ENCODE results near the gene TPD52L2. TPM values are rescaled to one million over a fixed set of nuclear protein-coding genes. Genes with fewer than 3 reads are reported as not detected.

The TPD52L2 gene
- total RNA-seq, 4 donors from 2014 or later = 85.9 to 101 (median 94.7) TPM

DNA sequence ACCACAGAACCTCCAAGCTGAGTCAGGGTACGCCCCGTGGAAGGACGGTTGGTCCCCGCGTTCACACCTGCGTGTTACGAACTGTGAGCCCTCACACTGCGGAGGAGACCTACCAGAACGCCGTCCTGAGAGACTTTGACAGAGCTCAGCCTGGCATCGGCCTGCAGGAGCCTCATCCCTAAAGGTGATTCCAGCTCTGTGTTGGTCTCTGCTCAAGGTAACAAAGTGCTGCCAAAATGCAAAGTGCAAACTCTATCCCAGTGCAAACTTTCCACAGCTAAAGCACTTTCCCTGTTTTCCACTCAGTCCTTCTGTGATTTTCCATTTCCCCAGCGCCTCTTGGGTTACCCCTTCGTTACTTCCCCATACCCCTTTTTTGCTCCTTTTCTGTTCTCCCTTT, 25.4 kb upstream of the TPD52L2 start:
- intact Hi-C loops (cut with DNase I; ENCODE audit: low total_unique reads) = no loop called here
- no peak overlapping the region for H3K4me3 ChIP-seq (ENCODE audit: low read depth, poor library complexity, severe bottlenecking)
- DNase-seq (ENCODE audit: low spot score in 2 of 2) = no peak
- WGBS, 2 donors = 79 to 81% methylated on average over 13 of the region's 13 CpGs
- TF ChIP-seq, protein P1, sequence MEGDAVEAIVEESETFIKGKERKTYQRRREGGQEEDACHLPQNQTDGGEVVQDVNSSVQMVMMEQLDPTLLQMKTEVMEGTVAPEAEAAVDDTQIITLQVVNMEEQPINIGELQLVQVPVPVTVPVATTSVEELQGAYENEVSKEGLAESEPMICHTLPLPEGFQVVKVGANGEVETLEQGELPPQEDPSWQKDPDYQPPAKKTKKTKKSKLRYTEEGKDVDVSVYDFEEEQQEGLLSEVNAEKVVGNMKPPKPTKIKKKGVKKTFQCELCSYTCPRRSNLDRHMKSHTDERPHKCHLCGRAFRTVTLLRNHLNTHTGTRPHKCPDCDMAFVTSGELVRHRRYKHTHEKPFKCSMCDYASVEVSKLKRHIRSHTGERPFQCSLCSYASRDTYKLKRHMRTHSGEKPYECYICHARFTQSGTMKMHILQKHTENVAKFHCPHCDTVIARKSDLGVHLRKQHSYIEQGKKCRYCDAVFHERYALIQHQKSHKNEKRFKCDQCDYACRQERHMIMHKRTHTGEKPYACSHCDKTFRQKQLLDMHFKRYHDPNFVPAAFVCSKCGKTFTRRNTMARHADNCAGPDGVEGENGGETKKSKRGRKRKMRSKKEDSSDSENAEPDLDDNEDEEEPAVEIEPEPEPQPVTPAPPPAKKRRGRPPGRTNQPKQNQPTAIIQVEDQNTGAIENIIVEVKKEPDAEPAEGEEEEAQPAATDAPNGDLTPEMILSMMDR (IDR thresholded peaks at IDR 0.05) = no peak
- no peak for TF ChIP-seq POLR2A (IDR thresholded peaks at IDR 0.05)

DNA sequence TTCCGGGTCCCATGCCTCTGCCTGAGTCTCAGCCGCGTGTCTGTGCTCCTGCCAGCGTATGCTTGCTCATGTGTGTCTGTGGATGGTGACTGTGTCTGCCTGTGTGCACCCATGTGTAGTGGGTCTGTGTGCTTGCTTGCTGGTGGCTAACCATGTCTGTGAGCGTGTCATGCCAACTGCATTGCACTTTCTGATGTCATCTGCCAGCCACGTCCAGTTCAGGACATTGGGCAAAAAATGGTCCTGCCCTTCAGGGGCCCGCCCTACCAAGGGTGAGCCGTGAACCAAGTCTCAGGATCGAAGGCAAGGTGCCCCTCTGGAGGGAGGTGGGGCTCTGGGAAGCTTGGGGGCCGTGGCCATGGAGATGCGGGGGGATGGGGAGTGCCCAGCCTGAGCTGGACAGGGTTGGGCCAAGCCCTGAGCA, 24.7 kb upstream of the TPD52L2 start:
- no peak for DNase-seq (ENCODE audit: low spot score in 2 of 2)
- WGBS, 2 donors = 72 to 76% methylated on average over 11 of the region's 11 CpGs
- no peak overlapping the region for H3K4me3 ChIP-seq (ENCODE audit: low read depth, poor library complexity, severe bottlenecking)
- intact Hi-C loops (cut with DNase I; ENCODE audit: low total_unique reads) = no loop called here
- TF ChIP-seq, protein P1 (IDR thresholded peaks at IDR 0.05) = no peak
- no peak for TF ChIP-seq POLR2A (IDR thresholded peaks at IDR 0.05)

DNA sequence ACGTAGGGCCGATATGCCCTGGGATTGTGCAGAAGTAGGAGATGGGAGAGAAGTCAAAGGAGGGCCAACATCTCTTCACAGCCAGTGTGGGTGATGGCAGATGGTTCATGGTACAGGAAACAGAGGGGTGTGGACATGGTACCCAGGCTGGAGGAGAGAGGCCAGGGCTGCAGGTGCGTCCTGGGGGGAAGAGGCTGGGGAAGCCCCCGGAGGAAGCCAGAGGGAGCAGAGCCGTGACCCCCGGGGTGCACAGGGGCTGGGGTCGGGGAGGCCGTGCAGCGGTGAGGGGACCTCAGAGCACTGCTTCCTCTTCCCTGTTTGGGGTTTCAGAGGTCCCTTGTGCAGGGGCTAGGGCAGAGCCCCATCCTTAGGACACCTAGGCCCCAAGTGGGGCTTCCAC, 22.8 kb upstream of the TPD52L2 start:
- no peak for TF ChIP-seq POLR2A (IDR thresholded peaks at IDR 0.05)
- TF ChIP-seq, protein P1 (IDR thresholded peaks at IDR 0.05) = no peak
- 74 to 77% methylated on average over 9 of the region's 9 CpGs for WGBS, 2 donors
- H3K4me3 ChIP-seq (ENCODE audit: low read depth, poor library complexity, severe bottlenecking) = no peak overlapping the region
- no peak for DNase-seq (ENCODE audit: low spot score in 2 of 2)
- intact Hi-C loops (cut with DNase I; ENCODE audit: low total_unique reads) = no loop called here

DNA sequence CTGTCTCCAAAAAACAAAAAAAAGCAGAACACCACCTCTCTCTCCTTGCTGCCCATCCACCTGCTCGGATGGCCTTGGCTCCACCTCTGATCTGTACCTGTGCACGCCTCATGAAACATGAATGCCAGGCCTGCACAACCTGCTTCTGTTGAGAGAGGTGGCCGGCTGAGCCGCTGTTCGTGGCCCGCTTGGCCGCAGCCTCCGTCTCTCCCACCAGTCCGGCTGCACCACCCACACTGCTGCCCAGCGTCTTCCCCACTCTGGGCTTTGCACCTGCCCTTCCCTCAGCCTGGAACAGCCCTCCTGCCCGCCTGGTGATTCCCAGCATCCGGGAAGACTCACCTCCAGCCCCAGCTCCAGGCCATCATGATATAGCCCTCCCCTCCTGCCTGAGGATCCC, 21.8 kb upstream of the TPD52L2 start:
- no peak for DNase-seq (ENCODE audit: low spot score in 2 of 2)
- intact Hi-C loops (cut with DNase I; ENCODE audit: low total_unique reads) = no loop called here
- TF ChIP-seq POLR2A (IDR thresholded peaks at IDR 0.05) = no peak
- TF ChIP-seq, protein P1 (IDR thresholded peaks at IDR 0.05) = no peak
- WGBS, 2 donors = 83 to 84% methylated on average over 12 of the region's 12 CpGs
- H3K4me3 ChIP-seq (ENCODE audit: low read depth, poor library complexity, severe bottlenecking) = no peak overlapping the region

DNA sequence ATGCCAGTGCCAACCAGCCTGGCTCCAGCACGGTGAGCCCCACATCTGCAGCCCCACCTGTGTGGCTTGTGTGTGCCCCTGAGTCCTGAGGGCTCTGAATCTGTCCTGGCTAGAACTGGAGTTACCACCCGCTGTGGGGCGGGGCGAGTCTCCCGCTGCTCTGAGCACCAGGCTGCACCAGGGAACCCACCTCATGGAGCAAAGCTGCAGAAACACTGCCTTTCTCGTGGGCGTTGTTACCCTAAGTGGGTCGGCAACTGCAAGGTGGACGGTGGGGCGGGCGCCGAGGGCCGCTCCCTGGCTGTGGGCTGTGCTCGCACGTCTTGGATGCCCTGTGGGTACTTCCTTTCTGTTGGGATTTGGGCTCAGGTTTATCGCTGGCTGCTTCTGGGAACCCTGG, 21.3 kb upstream of the TPD52L2 start:
- TF ChIP-seq, protein P1 (IDR thresholded peaks at IDR 0.05) = no peak
- no peak for TF ChIP-seq POLR2A (IDR thresholded peaks at IDR 0.05)
- intact Hi-C loops (cut with DNase I; ENCODE audit: low total_unique reads) = no loop called here
- WGBS, 2 donors = 30 to 37% methylated on average over 5 to 16 of the region's 16 CpGs
- DNase-seq (ENCODE audit: low spot score in 2 of 2) = no peak
- H3K4me3 ChIP-seq (ENCODE audit: low read depth, poor library complexity, severe bottlenecking) = no peak overlapping the region

DNA sequence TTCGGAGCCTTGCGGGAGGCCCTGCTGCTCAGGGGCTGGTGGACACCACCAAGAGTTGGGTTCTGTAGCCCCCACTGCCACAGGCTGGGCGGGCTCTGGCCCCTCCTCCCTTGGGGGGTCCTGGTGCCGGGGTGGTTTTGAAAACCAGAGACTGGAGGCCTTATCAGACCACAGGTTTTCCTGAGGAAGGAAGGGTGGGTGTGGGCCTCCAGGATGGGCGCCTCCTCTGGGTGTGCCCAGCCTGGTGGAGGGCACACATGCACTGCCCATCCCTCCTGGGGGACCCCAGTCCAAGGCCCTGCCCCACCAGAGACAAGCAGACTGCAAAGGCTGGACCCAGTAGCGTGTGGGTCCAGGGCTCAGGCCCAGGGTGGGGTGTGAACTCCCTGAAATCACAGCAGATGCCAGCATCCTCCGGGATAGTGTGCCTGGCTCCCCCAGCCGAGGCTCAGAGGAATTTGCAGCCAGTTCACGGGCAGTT, 20.5 kb upstream of the TPD52L2 start:
- no peak for DNase-seq (ENCODE audit: low spot score in 2 of 2)
- no peak for TF ChIP-seq POLR2A (IDR thresholded peaks at IDR 0.05)
- TF ChIP-seq, protein P1 (IDR thresholded peaks at IDR 0.05) = no peak
- intact Hi-C loops (cut with DNase I; ENCODE audit: low total_unique reads) = no loop called here
- H3K4me3 ChIP-seq (ENCODE audit: low read depth, poor library complexity, severe bottlenecking) = no peak overlapping the region
- WGBS, 2 donors = 54 to 63% methylated on average over 5 to 9 of the region's 9 CpGs
